HG03378 (cell line): ENCODE measurements around the gene MIGA2.
A peak's percentile ranks its signal among the peaks of the same experiment; 100 is the strongest.

Experiments
- ATAC-seq: cut with Tn5 transposase; IDR thresholded peaks from one replicate; pipeline ENCODE4 v1.9.1; 2021; ENCODE audit warnings: mild to moderate bottlenecking, moderate library complexity; ENCODE audit not compliant: unreplicated experiment

The MIGA2 gene

GRCh38 chr9:129070696-129071525 lies 34.5 kb downstream of the MIGA2 start:
- ATAC-seq: no peak

GRCh38 chr9:129071526-129072126 lies 35.2 kb downstream of the MIGA2 start:
- ATAC-seq: no peak

- ATAC-seq: no peak
Measured at GRCh38 chr9:129072171-129072570, 35.7 kb downstream of the MIGA2 start.

- no peak for ATAC-seq
Measured at GRCh38 chr9:129073404-129073803, 37.0 kb downstream of the MIGA2 start.

- ATAC-seq: no peak
Measured at GRCh38 chr9:129074106-129074505, 37.7 kb downstream of the MIGA2 start.

GRCh38 chr9:129075996-129076639 lies 39.7 kb downstream of the MIGA2 start:
- no peak for ATAC-seq

GRCh38 chr9:129076640-129077037 lies 40.2 kb downstream of the MIGA2 start:
- no peak for ATAC-seq

- no peak for ATAC-seq
Measured at GRCh38 chr9:129077236-129077635, 40.8 kb downstream of the MIGA2 start.

- no peak for ATAC-seq
Measured at GRCh38 chr9:129078691-129079503, 42.5 kb downstream of the MIGA2 start.

GRCh38 chr9:129079829-129080228 lies 43.4 kb downstream of the MIGA2 start:
- no peak for ATAC-seq

- no peak for ATAC-seq
Measured at GRCh38 chr9:129080298-129080600, 43.8 kb downstream of the MIGA2 start.

GRCh38 chr9:129080601-129081387 lies 44.4 kb downstream of the MIGA2 start, which contains the start of gene DOLPP1:
Gene DOLPP1 (plus strand): TSS chr9:129081111. CDS start chr9:129081132, 21 bp downstream.
- ATAC-seq: peak; percentile 84

- ATAC-seq: no peak
Measured at GRCh38 chr9:129081388-129081904, 45.0 kb downstream of the MIGA2 start.

GRCh38 chr9:129084087-129084486 lies 47.7 kb downstream of the MIGA2 start:
- no peak for ATAC-seq

GRCh38 chr9:129089246-129089645 lies 52.8 kb downstream of the MIGA2 start:
- no peak for ATAC-seq

GRCh38 chr9:129093602-129094386 lies 57.4 kb downstream of the MIGA2 start:
- ATAC-seq: no peak

GRCh38 chr9:129094387-129095169 lies 58.2 kb downstream of the MIGA2 start:
- no peak for ATAC-seq

GRCh38 chr9:129095170-129095667 lies 58.8 kb downstream of the MIGA2 start:
- ATAC-seq: no peak
